GM23338 (cell line): ENCODE measurements around the gene ERGIC3. TPM values are rescaled to one million over a fixed set of nuclear protein-coding genes. Genes with fewer than 3 reads are reported as not detected.

Source experiments
- ATAC-seq: fragments of 200-7000 bp; cut with Tn5 transposase; 3 replicates; pipeline ENCODE4 v1.9.1; 2020
- DNase-seq: peaks from one replicate; pipeline ENCODE4 v3.0.0-alpha.2; 2015; ENCODE audit warnings: low spot score
- H2AFZ ChIP-seq: fragments of 200-600 bp; sonication (generic); 2 replicates; pipeline ENCODE4 v1.8.0; 2016; ENCODE audit warnings: antibody characterized with exemption, mild to moderate bottlenecking, moderate library complexity
- H3F3A ChIP-seq: fragments of 200-600 bp; sonication (generic); replicated peaks from 2 replicates; pipeline ENCODE4 v1.8.0; 2017; ENCODE audit warnings: antibody characterized with exemption, mixed run types, low read depth
- H3K27ac ChIP-seq: fragments of 200-600 bp; sonication (generic); 2 replicates; pipeline ENCODE4 v1.6.1; 2016; ENCODE audit warnings: low read depth
- H3K27me3 ChIP-seq: fragments of 200-600 bp; sonication (generic); 2 replicates; pipeline ENCODE4 v1.8.0; 2016; ENCODE audit warnings: mild to moderate bottlenecking, mixed run types, moderate library complexity; ENCODE audit not compliant: insufficient read depth
- H3K36me3 ChIP-seq: fragments of 200-600 bp; sonication (generic); 2 replicates; pipeline ENCODE4 v1.8.0; 2016; ENCODE audit warnings: mild to moderate bottlenecking; ENCODE audit not compliant: insufficient read depth
- H3K4me1 ChIP-seq: fragments of 200-600 bp; sonication (generic); 2 replicates; pipeline ENCODE4 v1.8.0; 2016; ENCODE audit warnings: mild to moderate bottlenecking, moderate library complexity; ENCODE audit not compliant: insufficient read depth
- H3K4me2 ChIP-seq: fragments of 200-600 bp; sonication (generic); 2 replicates; pipeline ENCODE4 v1.7.1; 2017; ENCODE audit warnings: mixed run types
- H3K4me3 ChIP-seq: fragments of 200-600 bp; sonication (generic); 2 replicates; pipeline ENCODE4 v1.6.1; 2016; ENCODE audit warnings: mixed run types
- H3K79me2 ChIP-seq: fragments of 200-600 bp; sonication (generic); replicated peaks from 2 replicates; pipeline ENCODE4 v1.8.0; 2017; ENCODE audit warnings: mild to moderate bottlenecking; ENCODE audit not compliant: insufficient read depth
- H3K9me2 ChIP-seq: fragments of 200-600 bp; sonication (generic); 2 replicates; pipeline ENCODE4 v1.8.0; 2017; ENCODE audit not compliant: insufficient read depth
- H4K20me1 ChIP-seq: fragments of 200-600 bp; sonication (generic); replicated peaks from 2 replicates; pipeline ENCODE4 v1.8.0; 2017; ENCODE audit warnings: mild to moderate bottlenecking; ENCODE audit not compliant: insufficient read depth
- H3K27ac Mint-ChIP-seq: 2 replicates; pipeline ENCODE4 v1.8.0; 2020; ENCODE audit warnings: inconsistent platforms, mild to moderate bottlenecking, moderate library complexity, mixed read lengths
- H3K27me3 Mint-ChIP-seq: 3 replicates; pipeline ENCODE4 v1.8.0; 2022; ENCODE audit warnings: low read depth, mild to moderate bottlenecking, moderate library complexity, mixed read lengths, inconsistent platforms; ENCODE audit not compliant: insufficient read depth, poor library complexity
- H3K36me3 Mint-ChIP-seq: 3 replicates; pipeline ENCODE4 v1.8.0; 2021; ENCODE audit warnings: low read depth, mild to moderate bottlenecking, inconsistent platforms, moderate library complexity, mixed read lengths
- H3K4me1 Mint-ChIP-seq: 3 replicates; pipeline ENCODE4 v1.8.0; 2020; ENCODE audit warnings: mild to moderate bottlenecking, inconsistent platforms, mixed read lengths
- H3K4me3 Mint-ChIP-seq: 3 replicates; pipeline ENCODE4 v1.8.0; 2021; ENCODE audit warnings: moderate library complexity, mild to moderate bottlenecking, inconsistent platforms, mixed read lengths
- H3K9me3 Mint-ChIP-seq: 3 replicates; pipeline ENCODE4 v1.8.0; 2020; ENCODE audit warnings: moderate library complexity, mild to moderate bottlenecking, inconsistent platforms, mixed read lengths
- CTCF ChIP-seq, 2 experiments: fragments of 200-600 bp in 1 of 2; sonication (generic) in 1 of 2; conservative IDR thresholded peaks; 2 replicates each; pipeline versions ENCODE4 v1.5.1 to v1.6.1; 2016 to 2017; ENCODE audit warnings: antibody characterized with exemption in 2 of 2, low read depth in 2 of 2, mild to moderate bottlenecking in 2 of 2, moderate library complexity in 1 of 2
- EZH2 ChIP-seq: fragments of 200-600 bp; sonication (generic); IDR thresholded peaks from one replicate; pipeline ENCODE4 v1.8.0; 2017; ENCODE audit warnings: antibody characterized with exemption, mild to moderate bottlenecking, low read depth; ENCODE audit not compliant: unreplicated experiment
- EZH2phosphoT487 ChIP-seq: fragments of 200-600 bp; sonication (generic); IDR thresholded peaks from one replicate; pipeline ENCODE4 v1.8.1; 2018; ENCODE audit warnings: antibody characterized with exemption; ENCODE audit not compliant: unreplicated experiment
- NANOG ChIP-seq: IDR thresholded peaks from 2 replicates; pipeline ENCODE4 v1.6.1; 2016; ENCODE audit warnings: antibody characterized with exemption, borderline replicate concordance
- POLR2AphosphoS5 ChIP-seq: IDR thresholded peaks from 2 replicates; pipeline ENCODE4 v1.6.1; 2016; ENCODE audit warnings: antibody characterized with exemption, low read depth
- REST ChIP-seq: IDR thresholded peaks from one replicate; pipeline ENCODE4 v1.6.1; 2018; ENCODE audit warnings: antibody characterized with exemption; ENCODE audit not compliant: unreplicated experiment
- STAT1 ChIP-seq: IDR thresholded peaks from one replicate; pipeline ENCODE4 v1.6.1; 2016; ENCODE audit warnings: antibody characterized with exemption; ENCODE audit not compliant: unreplicated experiment
- ZNF462 ChIP-seq: fragments of 250-450 bp; sonication (Bioruptor Pico); IDR thresholded peaks from 2 replicates; pipeline ENCODE4 v1.5.0; 2020; ENCODE audit warnings: mild to moderate bottlenecking, moderate library complexity
- polyA plus RNA-seq: library from polyadenylated mRNA; unstranded; fragments of >200 nt; fragmentation: Nextera tagmentation; extraction: Ambion mirVana; gene quantifications from 2 replicates; pipeline ENCODE4 v1.2.1, GENCODE V29; 2016
- total RNA-seq: library from RNA; depleted of rRNA; stranded (reverse); fragments of >200 nt; shearing (Covaris generic); gene quantifications from 2 replicates; pipeline ENCODE4 v1.2.3, GENCODE V29; 2014

Gene ERGIC3
- total and polyA plus RNA-seq, 2 experiments from 2014 or later, result 139 to 147 TPM

GRCh38 chr20:35560105-35560511 is 18.2 kb downstream of the ERGIC3 start (continued):
- TF ChIP-seq ZNF462 (no peak), NANOG (no peak), EZH2 (no peak), EZH2phosphoT487 (no peak), CTCF (conservative IDR thresholded peaks at IDR 0.05; ENCODE audit: low read depth in 2 of 2) (no peak)

GRCh38 chr20:35560541-35560940 is 18.7 kb downstream of the ERGIC3 start:
- peaks cover 15% of the 10 kb centered on the region for H3K36me3 Mint-ChIP-seq
- ATAC-seq (no peak), DNase-seq (no peak)
- Histone ChIP-seq H4K20me1 (no peaks in the 10 kb centered on the region), H3K27ac (no peak overlapping the region), H3K4me1 (peaks cover 3% of the 10 kb centered on the region; the same call in 1 of the 2 replicates), H2AFZ (no peak overlapping the region), H3F3A (no peaks in the 10 kb centered on the region), H3K79me2 (no peaks in the 10 kb centered on the region), H3K9me2 (no peaks in the 10 kb centered on the region), H3K27me3 (no peaks in the 10 kb centered on the region), H3K36me3 (no peaks in the 10 kb centered on the region), H3K4me2 (no peak overlapping the region), H3K4me3 (no peak overlapping the region)
- H3K27ac Mint-ChIP-seq, result no peak overlapping the region
- H3K4me3 Mint-ChIP-seq, result no peak overlapping the region
- TF ChIP-seq STAT1 (no peak), POLR2AphosphoS5 (no peak), NANOG (no peak), REST (no peak)
- peaks cover 20% of the 10 kb centered on the region for H3K4me1 Mint-ChIP-seq
- H3K9me3 Mint-ChIP-seq, result no peaks in the 10 kb centered on the region; the same call in 2 of the 3 replicates
- H3K27me3 Mint-ChIP-seq, result peaks cover 9% of the 10 kb centered on the region
